HG03280 (cell line): Measurements from ENCODE around the gene TMEM229B.

Experiments used
- ATAC-seq: cut with Tn5 transposase; IDR thresholded peaks from one replicate; pipeline ENCODE4 v1.9.1; 2021; ENCODE audit warnings: mild to moderate bottlenecking, moderate library complexity; ENCODE audit not compliant: unreplicated experiment

TMEM229B gene

GRCh38 chr14:67490196-67490595, 1.7 kb upstream of the TMEM229B start:
- ATAC-seq: no peak

GRCh38 chr14:67487332-67487731, 1.2 kb downstream of the TMEM229B start:
- ATAC-seq: no peak

- no peak for ATAC-seq
These were observed 1.6 kb downstream of the TMEM229B start for GRCh38 chr14:67486890-67487289.

- no peak for ATAC-seq
These were observed 2.9 kb downstream of the TMEM229B start for GRCh38 chr14:67485501-67486095.

- ATAC-seq: no peak
These were observed 4.8 kb downstream of the TMEM229B start for GRCh38 chr14:67483579-67484285.

- no peak for ATAC-seq
These were observed 6.0 kb downstream of the TMEM229B start for GRCh38 chr14:67482231-67483164.

- no peak for ATAC-seq
These were observed 8.5 kb downstream of the TMEM229B start for GRCh38 chr14:67480011-67480410.

GRCh38 chr14:67478800-67479084, 9.8 kb downstream of the TMEM229B start:
- ATAC-seq: no peak

GRCh38 chr14:67477926-67478799, 10.4 kb downstream of the TMEM229B start:
- no peak for ATAC-seq

- ATAC-seq: no peak
These were observed 14.2 kb downstream of the TMEM229B start for GRCh38 chr14:67474366-67474765.

- ATAC-seq: no peak
These were observed 15.0 kb downstream of the TMEM229B start for GRCh38 chr14:67473290-67474082.

GRCh38 chr14:67472726-67473125, 15.8 kb downstream of the TMEM229B start:
- no peak for ATAC-seq

GRCh38 chr14:67469954-67470353, 18.6 kb downstream of the TMEM229B start:
- no peak for ATAC-seq

GRCh38 chr14:67468378-67468730, 20.2 kb downstream of the TMEM229B start:
- no peak for ATAC-seq

GRCh38 chr14:67467134-67467533, 21.4 kb downstream of the TMEM229B start:
- ATAC-seq: no peak

GRCh38 chr14:67464879-67465278, 23.6 kb downstream of the TMEM229B start:
- no peak for ATAC-seq

- no peak for ATAC-seq
These were observed 24.1 kb downstream of the TMEM229B start for GRCh38 chr14:67464377-67464776.

- no peak for ATAC-seq
These were observed 24.6 kb downstream of the TMEM229B start for GRCh38 chr14:67463900-67464299.

GRCh38 chr14:67461996-67462395, 26.5 kb downstream of the TMEM229B start:
- ATAC-seq: no peak

- no peak for ATAC-seq
These were observed 27.1 kb downstream of the TMEM229B start for GRCh38 chr14:67461341-67461985.
